ENCODE results near the gene IL26.

DNA sequence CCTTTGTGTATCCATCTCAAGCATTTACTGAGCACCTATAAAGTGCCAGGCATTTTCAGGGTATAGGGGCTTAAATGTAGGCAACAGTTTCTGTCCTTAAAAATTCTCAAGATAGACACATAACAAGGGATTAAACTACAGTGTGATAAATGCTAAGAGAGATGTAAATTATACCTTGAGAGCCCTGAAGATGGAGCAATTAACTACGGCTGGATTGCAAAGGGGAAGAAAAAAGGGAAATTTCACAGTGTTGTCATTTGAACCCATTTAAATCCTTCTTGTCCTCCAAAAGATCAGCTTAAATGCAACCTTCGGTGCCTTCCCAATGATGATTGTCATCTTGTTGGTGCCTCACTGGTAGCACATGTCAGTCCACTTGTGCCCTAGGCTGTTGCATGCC, 11.5 kb upstream of the IL26 start:
- no peak for TF ChIP-seq CTCF (IDR thresholded peaks at IDR 0.05)
- no peak for TF ChIP-seq POLR2A (IDR thresholded peaks at IDR 0.05)

Data from right lobe of liver (tissue), 4 donors.